ENCODE measurements around the gene S100PBP.

S100PBP gene

DNA sequence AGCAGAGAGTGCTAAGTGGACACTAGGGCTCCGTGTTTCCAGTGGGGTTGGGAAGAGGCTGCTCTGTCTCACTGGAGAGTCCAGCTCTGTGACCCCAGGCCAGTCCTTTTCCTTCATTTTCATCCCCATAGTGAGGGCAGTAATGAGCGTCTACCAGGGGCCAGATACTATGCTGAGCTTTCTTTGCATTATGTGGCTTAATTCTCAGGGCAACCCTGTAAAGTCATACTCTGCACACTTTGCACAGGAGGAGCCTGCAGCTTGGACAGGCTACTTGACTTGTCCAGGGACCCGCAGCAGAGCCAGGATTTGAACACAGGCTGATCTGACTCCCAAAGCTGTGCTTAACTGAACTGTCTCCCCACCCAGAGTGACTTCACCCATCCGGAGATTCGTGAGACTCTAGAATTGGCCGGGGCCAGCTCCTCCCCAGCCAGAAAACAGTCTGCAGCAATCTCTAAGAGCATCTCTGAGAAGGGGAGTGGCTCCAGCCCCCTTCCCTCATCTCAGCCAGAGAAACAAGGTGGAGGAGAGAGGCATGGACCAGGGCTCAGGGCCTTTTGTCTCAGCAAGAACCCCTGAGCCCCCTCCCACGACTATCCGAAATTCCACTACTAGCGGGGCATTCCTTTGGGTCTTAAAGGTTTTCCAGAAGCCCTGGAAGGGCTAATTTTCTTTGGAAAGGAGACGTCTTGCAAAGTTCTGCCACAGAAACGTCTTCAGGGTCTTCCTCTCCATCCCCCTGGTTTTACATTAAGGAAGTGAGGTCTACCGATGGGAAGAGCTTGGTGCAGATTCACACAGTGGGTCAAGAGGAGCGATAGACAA lies 54.1 kb downstream of the S100PBP start:
- no peak for DNase-seq

- DNase-seq: no peak
Observed at GRCh38 chr1:32872192-32872460, 54.7 kb downstream of the S100PBP start.

- DNase-seq: no peak
Observed at GRCh38 chr1:32873484-32873883, 56.0 kb downstream of the S100PBP start.

DNA sequence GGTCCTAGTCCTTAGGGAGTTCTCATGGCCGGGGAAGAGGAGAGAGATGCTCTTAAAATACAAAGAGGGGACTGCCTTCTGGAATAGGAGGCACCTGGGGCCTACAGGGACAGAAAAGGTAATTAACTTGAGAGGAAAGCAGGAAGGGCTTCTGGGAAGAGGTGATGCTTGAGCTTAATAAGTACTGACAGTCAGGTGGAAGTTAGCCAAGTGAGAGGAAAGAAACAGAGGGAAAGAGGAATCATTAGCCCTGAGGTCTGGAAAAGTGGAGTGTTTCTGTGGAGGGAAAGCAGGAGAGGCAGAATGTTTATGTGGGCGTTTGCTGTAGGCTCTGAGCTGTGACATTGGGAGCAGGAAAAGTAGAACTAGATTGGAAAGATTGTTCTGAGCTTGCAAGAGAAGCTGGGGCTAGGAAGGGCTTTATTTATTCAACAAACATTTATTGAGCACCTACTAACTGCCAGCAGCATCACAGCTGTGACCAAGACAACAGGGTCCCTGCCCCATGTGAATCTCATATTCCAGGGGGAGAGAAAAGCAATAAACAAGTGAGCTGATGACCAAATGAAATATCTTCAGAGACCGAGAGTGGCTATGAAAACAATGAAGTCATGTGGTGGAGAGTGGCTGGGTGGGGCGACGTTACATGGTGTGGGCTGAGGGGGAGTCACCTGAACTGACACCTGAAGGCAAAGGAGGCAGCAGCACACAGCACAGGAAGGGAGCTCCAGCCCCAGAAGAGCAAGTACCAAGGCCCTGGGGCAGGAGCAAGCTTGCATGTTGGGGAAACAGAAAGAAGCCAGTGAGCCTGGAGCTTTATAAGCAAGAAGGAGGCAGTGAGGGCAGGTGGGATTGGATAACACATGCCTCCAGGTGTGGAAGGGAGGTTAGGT lies 57.7 kb downstream of the S100PBP start:
- no peak for DNase-seq

DNA sequence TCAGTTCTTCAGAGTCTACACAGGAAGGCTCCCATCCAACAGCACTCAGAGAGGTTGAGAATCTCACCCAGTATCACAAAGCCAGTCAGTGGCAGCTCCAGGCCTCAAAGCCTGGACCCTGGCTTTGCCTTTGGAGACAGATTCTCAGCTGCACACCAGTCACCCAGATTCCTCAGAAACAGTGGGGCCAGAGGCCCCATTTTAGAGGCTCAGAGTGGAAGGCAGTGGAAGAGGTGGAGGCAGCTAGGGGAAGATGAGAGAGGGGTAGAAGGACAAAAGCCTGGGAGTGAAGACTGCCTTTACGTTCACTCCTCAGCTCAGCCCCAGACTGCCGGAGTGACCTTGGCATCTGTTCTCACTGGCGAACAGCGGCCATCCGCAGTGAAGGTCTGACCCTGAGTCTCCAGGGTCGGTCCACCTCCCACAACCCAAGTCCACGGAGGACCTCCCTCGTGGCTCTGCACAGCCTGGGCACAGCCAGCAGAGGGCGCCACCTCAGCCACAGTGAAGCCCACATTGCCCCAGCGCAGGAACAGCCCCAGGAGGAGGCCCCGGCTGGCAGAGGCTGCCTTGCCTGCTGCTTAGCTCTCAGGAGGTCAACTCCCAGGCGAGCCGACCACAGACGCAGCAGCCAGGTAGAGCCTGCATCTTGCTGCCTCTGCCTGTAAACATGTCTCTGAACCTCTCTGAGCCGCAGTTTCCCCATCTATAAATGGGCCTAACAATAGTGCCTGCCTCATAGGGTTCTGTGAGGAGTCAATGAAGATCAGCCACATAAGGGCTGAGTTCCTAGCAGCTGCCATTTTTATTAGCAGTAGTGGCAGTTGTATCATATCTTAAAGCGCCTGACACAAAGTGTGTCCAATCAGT lies 59.1 kb downstream of the S100PBP start:
- DNase-seq: peak; percentile 66 to 71

DNA sequence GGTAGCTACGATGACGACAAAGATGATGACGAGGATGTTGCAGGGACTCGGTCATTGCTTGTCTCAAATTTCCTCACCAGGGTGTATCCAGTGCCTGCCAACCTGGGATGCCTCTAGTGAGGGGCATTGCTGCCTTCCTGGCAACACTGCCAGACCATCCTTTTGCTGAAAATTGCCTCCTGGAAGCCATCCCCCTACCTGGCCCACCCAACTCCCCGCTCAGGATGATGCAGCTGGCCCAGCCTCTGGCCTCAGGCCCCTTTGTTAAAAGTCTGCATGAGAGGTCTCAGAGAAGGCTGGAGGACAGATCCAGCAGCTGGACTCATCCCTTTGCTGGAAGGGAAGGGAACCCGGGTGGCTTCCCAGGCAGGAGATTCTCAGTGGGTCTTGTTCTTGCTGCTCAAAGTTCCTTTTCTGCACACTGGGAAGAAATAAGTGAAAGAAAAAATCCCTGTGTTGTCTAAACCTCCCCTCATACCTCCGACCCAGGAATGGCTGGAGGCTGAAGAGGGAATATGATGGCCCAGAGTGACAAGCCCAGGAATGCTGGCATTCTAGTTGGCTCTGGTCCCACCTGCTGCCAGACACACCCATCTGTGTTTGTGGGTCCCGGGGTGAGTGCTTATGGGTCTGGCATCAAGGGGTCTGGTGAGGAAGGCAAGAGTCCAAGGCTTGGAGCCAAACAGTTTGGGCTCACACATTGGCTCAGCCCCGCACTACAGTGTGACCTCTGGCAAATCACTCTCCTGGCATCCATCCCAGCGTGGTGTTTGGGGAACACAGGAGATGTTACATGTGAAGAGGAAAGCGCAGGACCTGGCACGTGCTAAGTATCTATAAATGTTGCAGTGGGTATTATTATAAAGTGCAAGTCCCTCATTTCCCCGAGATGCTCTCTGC lies 60.0 kb downstream of the S100PBP start:
- DNase-seq: no peak

- DNase-seq: no peak
Observed at GRCh38 chr1:32878183-32878582, 60.7 kb downstream of the S100PBP start.

DNA sequence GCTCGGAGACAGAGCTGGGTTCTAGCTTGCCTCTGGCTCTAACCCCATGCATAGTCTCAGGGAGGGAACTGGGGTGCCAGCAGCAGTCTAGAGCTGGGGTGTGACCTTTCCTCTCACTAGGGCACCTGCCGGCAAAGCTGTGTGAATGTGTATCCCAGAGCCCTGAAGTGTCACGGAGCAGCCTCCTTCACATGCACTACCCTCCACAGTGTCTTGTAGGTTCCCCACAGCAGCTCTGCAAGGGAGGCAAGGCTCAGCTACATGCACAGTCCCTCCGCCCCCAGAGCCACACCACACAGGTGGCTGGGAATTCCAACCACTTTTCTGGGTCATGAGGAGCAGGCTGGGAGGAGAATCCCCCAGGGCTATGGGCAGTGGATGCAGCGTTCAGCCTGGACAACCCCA lies 61.2 kb downstream of the S100PBP start:
- DNase-seq: no peak

DNA sequence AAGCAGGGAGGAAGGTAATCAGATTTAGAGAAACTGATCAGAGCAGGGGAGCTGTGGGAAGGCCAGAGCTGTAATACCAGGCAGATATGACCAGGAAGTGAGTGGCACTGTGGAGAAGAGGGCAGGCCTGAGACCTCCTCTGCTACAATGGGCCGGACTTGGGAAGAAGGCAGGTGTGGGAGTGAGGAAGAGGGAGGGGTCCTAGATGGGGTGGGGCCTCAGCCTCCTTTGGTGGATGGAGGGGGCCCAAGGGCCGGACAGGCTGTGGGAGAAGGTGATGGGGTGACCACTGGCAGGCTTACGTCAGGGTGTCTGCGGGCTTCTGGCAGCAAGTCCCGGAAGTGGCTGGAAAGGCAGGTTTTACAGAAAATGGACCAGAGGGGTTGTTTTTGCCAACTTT lies 63.8 kb downstream of the S100PBP start:
- no peak for DNase-seq

DNA sequence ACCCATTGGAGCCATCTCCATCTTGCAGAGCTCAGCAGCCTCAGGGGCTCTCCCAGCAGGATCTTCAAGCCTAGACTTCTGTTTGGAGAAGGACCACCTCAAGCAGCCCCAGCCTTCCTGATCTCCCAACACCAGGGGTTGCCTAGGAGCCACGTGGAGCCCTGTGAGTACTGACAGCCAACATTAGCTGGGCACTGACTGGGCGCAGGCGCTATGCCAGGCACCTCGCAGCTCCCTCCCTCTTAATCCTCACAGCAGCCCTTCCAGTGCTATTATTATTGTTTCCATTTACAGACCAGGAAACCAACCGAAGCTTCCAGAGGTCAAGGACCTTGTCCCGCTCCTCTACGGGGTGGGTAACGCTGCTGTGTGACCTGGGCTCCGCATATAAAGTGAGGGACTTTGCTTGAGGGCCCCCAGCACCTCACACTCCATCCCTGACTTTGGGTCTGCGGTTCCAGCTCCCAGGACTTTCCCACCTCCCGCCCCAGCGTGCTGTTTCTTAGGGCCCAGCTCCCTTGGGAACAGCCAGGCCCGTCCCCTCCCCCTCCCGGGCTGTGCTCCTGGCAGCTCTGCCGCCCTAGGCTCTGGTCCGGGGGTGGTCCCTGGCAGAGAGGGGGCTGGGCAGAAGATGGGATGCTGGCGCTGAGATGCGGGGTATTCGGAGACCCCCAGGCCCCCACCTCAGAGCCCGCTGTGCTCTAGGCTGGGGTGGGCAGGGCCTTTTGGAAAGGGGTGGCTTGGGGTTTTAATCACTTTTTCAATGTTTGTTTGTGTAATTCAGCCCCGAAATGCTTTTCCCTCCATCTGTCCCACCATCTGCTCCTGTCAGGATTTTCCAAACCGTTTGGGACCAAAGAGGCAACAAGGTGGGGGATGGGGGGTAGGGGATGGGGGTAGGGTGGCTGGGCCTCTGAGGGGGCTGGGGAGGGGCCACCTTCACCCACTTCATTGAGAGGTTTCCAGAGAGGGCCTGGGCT lies 64.7 kb downstream of the S100PBP start:
- no peak for DNase-seq

DNA sequence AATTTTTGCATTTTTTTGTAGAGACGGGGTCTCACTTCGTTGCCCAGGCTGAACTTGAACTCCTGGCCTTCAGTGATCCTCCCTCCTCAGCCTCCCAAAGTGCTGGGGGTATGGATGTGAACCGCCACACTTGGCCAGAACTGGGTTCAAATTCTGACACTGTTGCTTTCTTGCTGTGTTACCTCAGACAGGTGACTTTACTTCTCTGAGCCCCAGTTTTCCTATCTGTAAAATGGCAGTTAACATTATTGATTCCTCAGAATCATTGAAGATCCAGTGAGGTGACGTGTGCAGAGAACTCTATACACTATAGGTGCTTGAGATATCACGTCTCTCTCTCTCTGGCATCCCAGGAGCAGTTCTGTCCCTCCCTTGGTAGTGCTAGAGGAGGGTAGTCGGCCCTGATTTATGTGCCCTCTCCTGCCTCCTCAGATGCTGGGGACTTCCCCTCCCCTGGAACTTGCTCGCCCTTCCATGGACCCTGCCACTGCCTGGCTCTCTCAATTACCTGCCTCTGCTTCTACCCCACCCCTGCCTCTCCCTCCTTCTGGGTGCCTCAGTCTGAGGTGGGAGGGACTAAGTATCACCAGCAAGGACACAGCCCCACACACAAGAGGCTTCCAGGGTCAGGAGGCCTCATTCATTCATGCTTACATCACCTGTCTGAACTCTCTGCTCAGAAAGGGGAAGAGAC lies 66.0 kb downstream of the S100PBP start:
- DNase-seq: no peak

- DNase-seq: no peak
Observed at GRCh38 chr1:32884032-32884372, 66.5 kb downstream of the S100PBP start.

DNA sequence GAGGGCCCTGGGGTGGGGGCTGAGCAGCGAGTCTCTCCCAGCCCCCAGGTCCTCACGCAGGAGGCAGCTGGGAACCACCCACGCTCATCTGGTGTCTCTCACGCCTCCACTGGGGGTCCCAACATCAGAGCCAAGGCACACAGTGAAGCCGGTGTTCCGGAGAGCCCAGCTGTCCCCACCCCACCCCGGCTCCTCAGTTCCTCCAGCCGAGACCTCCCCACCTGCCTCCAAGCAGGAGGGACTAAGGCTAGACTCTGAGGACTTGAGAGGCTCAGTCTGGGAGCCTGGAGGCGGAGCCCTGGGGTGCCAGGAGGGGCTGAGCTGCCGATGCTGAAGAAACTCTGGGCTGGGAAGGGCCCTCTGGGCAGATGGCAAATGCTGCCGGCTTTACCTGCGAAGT lies 67.3 kb downstream of the S100PBP start:
- no peak for DNase-seq

GRCh38 chr1:32885676-32886003 lies 68.2 kb downstream of the S100PBP start:
- DNase-seq: no peak

GRCh38 chr1:32886004-32886827 lies 68.8 kb downstream of the S100PBP start, which contains the start of gene HPCA:
TSS of gene HPCA (plus strand) at chr1:32886491. CDS start at chr1:32888899, 2,408 bp downstream.
- peak; percentile 48 to 53 for DNase-seq

DNA sequence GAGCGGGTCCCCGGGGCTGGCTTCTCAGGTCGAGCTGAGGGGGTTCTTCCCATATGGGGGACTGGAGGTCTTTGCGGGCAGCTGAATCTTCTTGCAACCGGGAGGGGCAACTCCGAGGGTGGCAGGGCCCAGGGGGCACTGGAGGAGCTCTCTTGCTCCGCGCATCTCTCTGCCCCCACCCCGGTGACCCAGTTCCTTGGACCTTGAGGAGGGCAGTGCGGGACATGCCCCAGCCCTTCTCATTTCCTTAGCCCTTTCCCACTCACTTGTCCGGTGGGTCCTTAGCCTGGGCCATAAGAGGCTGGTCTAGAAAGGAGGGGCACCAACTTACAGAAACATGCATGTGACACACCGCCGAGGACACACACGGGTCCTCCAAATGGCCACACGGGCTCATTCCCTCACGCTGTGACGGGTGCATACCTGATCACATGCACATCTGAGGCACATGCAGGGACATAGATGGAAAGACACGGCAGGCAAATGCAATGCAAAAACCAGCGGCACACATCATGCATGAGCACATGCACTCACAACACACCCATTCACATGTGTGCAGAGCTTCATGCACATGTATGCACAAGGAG lies 69.5 kb downstream of the S100PBP start:
- DNase-seq: no peak

DNA sequence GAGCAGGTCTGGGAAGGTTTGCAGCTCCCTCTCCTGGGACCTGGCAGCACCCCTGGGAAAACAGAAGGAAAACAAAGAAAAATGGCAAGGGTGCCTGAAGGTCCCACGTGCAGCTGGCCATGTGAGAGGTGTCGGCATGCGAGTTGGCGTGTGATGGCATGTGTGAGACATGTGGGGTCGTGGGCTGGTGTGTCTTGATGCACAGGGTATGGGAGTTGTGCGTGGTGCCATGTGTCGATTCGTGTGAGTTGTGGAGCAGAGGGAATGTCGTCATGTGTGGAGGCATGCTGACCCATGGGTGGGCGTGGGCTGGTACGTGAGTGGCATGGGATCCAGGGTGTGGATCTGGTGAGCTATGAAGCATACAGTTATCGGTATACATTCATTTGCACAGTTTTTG lies 70.2 kb downstream of the S100PBP start:
- no peak for DNase-seq

- no peak for DNase-seq
Observed at GRCh38 chr1:32888134-32888533, 70.7 kb downstream of the S100PBP start.
